H1 (cell line): ENCODE data around the gene TNIK. TPM values are rescaled to one million over a fixed set of nuclear protein-coding genes. Genes with fewer than 3 reads are reported as not detected.

Experiments used
- CTCF ChIA-PET: fragments of 300-600 bp; sonication (Branson Sonifier 250); formaldehyde crosslinking; loops from one replicate; lab custom pipeline; 2021; ENCODE audit not compliant: partially characterized antibody; lab: Charles Lee
- POLR2A ChIA-PET: fragments of 300-600 bp; sonication (Branson Sonifier 250); formaldehyde crosslinking; loops from one replicate; lab custom pipeline; 2021; ENCODE audit warnings: inconsistent platforms; ENCODE audit not compliant: partially characterized antibody; lab: Charles Lee
- DNase-seq, 2 experiments: peaks; one replicate each; pipeline versions ENCODE4 v3.0.0 to v3.0.0-alpha.2; 2010 to 2022; ENCODE audit warnings: low spot score in 2 of 2, low read depth in 1 of 2, mixed read lengths in 1 of 2
- FAIRE-seq: peaks from 2 replicates; lab custom pipeline; 2011; peaks lifted over from hg19 to GRCh38; lab: Jason Lieb, UNC
- H2AFZ ChIP-seq: 2 replicates; pipeline ENCODE4 v1.8.1; 2012; ENCODE audit warnings: low read length, inconsistent platforms
- H2AK5ac ChIP-seq: 2 replicates; pipeline ENCODE4 v1.6.1; 2013; ENCODE audit warnings: low read depth, low read length
- H2BK120ac ChIP-seq: replicated peaks from 2 replicates; pipeline ENCODE3; 2013; ENCODE audit warnings: low read depth, low read length, inconsistent platforms
- H2BK12ac ChIP-seq: 2 replicates; pipeline ENCODE4 v1.6.1; 2013; ENCODE audit warnings: low read depth, low read length
- H2BK15ac ChIP-seq: 2 replicates; pipeline ENCODE4 v1.6.1; 2013; ENCODE audit warnings: low read length
- H2BK20ac ChIP-seq: 2 replicates; pipeline ENCODE4 v1.6.1; 2013; ENCODE audit warnings: low read length
- H2BK5ac ChIP-seq: 2 replicates; pipeline ENCODE4 v1.6.1; 2013; ENCODE audit warnings: low read depth, low read length
- H3K14ac ChIP-seq: 2 replicates; pipeline ENCODE4 v1.6.1; 2013; ENCODE audit warnings: inconsistent platforms; ENCODE audit not compliant: insufficient read length
- H3K18ac ChIP-seq: 2 replicates; pipeline ENCODE4 v1.6.1; 2013; ENCODE audit warnings: low read length; ENCODE audit errors: extremely low read depth
- H3K23ac ChIP-seq: 2 replicates; pipeline ENCODE4 v1.6.1; 2013; ENCODE audit warnings: inconsistent platforms; ENCODE audit not compliant: insufficient read length
- H3K23me2 ChIP-seq: 2 replicates; pipeline ENCODE4 v1.6.1; 2013; ENCODE audit warnings: low read depth, low read length
- H3K27ac ChIP-seq: 2 replicates; pipeline ENCODE4 v1.6.1; 2011; ENCODE audit warnings: low read depth, low read length, inconsistent platforms
- H3K27me3 ChIP-seq, 4 experiments: replicated peaks in 1 of 4; 1 replicate in 1 of 4; 2 replicates in 3 of 4; pipeline versions ENCODE4 v1.6.1 to v1.8.1; 2011 to 2013; ENCODE audit warnings: low read length in 3 of 4, mild to moderate bottlenecking in 3 of 4, inconsistent platforms in 2 of 4, mixed read lengths in 2 of 4, moderate library complexity in 1 of 4; ENCODE audit not compliant: control insufficient read depth in 3 of 4, insufficient read depth in 3 of 4; ENCODE audit errors: extremely low read depth in 1 of 4
- H3K36me3 ChIP-seq, 4 experiments: 2 replicates each; pipeline versions ENCODE4 v1.6.1 to v1.8.1; 2011 to 2013; ENCODE audit warnings: mild to moderate bottlenecking in 4 of 4, low read length in 3 of 4, moderate library complexity in 2 of 4, control low read depth in 1 of 4, inconsistent platforms in 1 of 4; ENCODE audit not compliant: insufficient read depth in 4 of 4, control insufficient read depth in 2 of 4
- H3K4ac ChIP-seq: replicated peaks from 2 replicates; pipeline ENCODE3; 2013; ENCODE audit warnings: low read length, low read depth, mixed read lengths, inconsistent platforms; ENCODE audit not compliant: insufficient read length
- H3K4me1 ChIP-seq, 4 experiments: replicated peaks in 1 of 4; 1 replicate in 1 of 4; 2 replicates in 3 of 4; pipeline versions ENCODE4 v1.6.1 to v1.8.1; 2011 to 2013; ENCODE audit warnings: low read length in 3 of 4, inconsistent platforms in 2 of 4, mixed read lengths in 1 of 4; ENCODE audit not compliant: insufficient read depth in 4 of 4, control insufficient read depth in 3 of 4
- H3K4me2 ChIP-seq, 2 experiments: 2 replicates each; pipeline versions ENCODE4 v1.6.1 to v1.8.1; 2011 to 2013; ENCODE audit warnings: low read depth in 2 of 2, low read length in 2 of 2, control low read depth in 1 of 2, inconsistent platforms in 1 of 2, mild to moderate bottlenecking in 1 of 2; ENCODE audit not compliant: insufficient read depth in 1 of 2
- H3K4me3 ChIP-seq, 4 experiments: fragments of 200-600, 300-600 bp in 1 of 4; sonication (generic), shearing (Covaris generic), sonication (Bioruptor Twin) in 1 of 4; 2 replicates each; pipeline versions ENCODE4 v1.5.1 to v1.8.1; 2011 to 2016; ENCODE audit warnings: low read length in 4 of 4, low read depth in 3 of 4, control low read depth in 2 of 4, inconsistent platforms in 2 of 4, mild to moderate bottlenecking in 2 of 4, mixed read lengths in 1 of 4, moderate library complexity in 1 of 4; ENCODE audit not compliant: insufficient read depth in 2 of 4; ENCODE audit errors: extremely low read depth in 1 of 4
- H3K56ac ChIP-seq: replicated peaks from 2 replicates; pipeline ENCODE3; 2013; ENCODE audit warnings: low read depth, mild to moderate bottlenecking, mixed read lengths, low read length, inconsistent platforms; ENCODE audit not compliant: insufficient read length
- H3K79me1 ChIP-seq: 2 replicates; pipeline ENCODE4 v1.6.1; 2013; ENCODE audit warnings: low read depth, low read length, control low read depth
- H3K79me2 ChIP-seq, 2 experiments: 2 replicates each; pipeline versions ENCODE4 v1.6.1 to v1.8.1; 2012 to 2013; ENCODE audit warnings: low read length in 2 of 2, mild to moderate bottlenecking in 2 of 2, inconsistent platforms in 1 of 2; ENCODE audit not compliant: insufficient read depth in 2 of 2, control insufficient read depth in 1 of 2
- H3K9ac ChIP-seq, 4 experiments: replicated peaks in 1 of 4; 1 replicate in 1 of 4; 2 replicates in 3 of 4; pipeline versions ENCODE4 v1.6.1 to v1.8.1; 2011 to 2013; ENCODE audit warnings: low read depth in 3 of 4, low read length in 3 of 4, control low read depth in 2 of 4, mild to moderate bottlenecking in 2 of 4, moderate library complexity in 2 of 4, inconsistent platforms in 1 of 4; ENCODE audit errors: extremely low read depth in 1 of 4
- H3K9me3 ChIP-seq, 2 experiments: 2 replicates each; pipeline versions ENCODE4 v1.6.1 to v1.8.1; 2012 to 2013; ENCODE audit warnings: mild to moderate bottlenecking in 2 of 2, moderate library complexity in 2 of 2, control low read depth in 1 of 2, inconsistent platforms in 1 of 2, low read depth in 1 of 2, low read length in 1 of 2, mixed read lengths in 1 of 2; ENCODE audit not compliant: insufficient read depth in 2 of 2
- H4K20me1 ChIP-seq, 2 experiments: replicated peaks in 1 of 2; 2 replicates each; pipeline versions ENCODE3 to v1.8.1; 2011 to 2013; ENCODE audit warnings: inconsistent platforms in 2 of 2, low read length in 2 of 2, mild to moderate bottlenecking in 1 of 2; ENCODE audit not compliant: insufficient read depth in 2 of 2, control insufficient read depth in 1 of 2
- H4K5ac ChIP-seq: 2 replicates; pipeline ENCODE4 v1.6.1; 2013; ENCODE audit warnings: low read length, low read depth, mixed read lengths, inconsistent platforms; ENCODE audit not compliant: insufficient read length
- H4K8ac ChIP-seq: 2 replicates; pipeline ENCODE4 v1.8.0; 2013; ENCODE audit warnings: mild to moderate bottlenecking, moderate library complexity, low read length, inconsistent platforms; ENCODE audit not compliant: insufficient read depth; ENCODE audit errors: extremely low read depth
- H4K91ac ChIP-seq: replicated peaks from 2 replicates; pipeline ENCODE3; 2013; ENCODE audit warnings: low read length, mixed read lengths, inconsistent platforms; ENCODE audit not compliant: insufficient read length
- BCL11A ChIP-seq, 2 experiments: IDR thresholded peaks; one replicate each; pipeline ENCODE4 v1.6.1; 2011; ENCODE audit warnings: low read depth in 2 of 2, low read length in 2 of 2, mild to moderate bottlenecking in 2 of 2
- CBX5 ChIP-seq: fragments of 300-800, 300-1000 bp; sonication (generic); IDR thresholded peaks from 2 replicates; pipeline ENCODE4 v1.7.1; 2016; ENCODE audit warnings: antibody characterized with exemption, low read length, low read depth
- CBX8 ChIP-seq: fragments of 300-800, 300-1000 bp; sonication (generic); IDR thresholded peaks from 2 replicates; pipeline ENCODE4 v1.7.1; 2016; ENCODE audit warnings: low read depth, low read length, borderline replicate concordance
- CHD1 ChIP-seq: IDR thresholded peaks from 2 replicates; pipeline ENCODE4 v1.6.1; 2012; ENCODE audit warnings: low read depth, low read length, improper control_type of control experiment
- NRF1 ChIP-seq: IDR thresholded peaks from 2 replicates; pipeline ENCODE4 v1.6.1; 2011; ENCODE audit warnings: mild to moderate bottlenecking, low read depth, low read length, improper control_type of control experiment
- SUZ12 ChIP-seq: fragments of 200-600 bp; sonication (generic); IDR thresholded peaks from 2 replicates; pipeline ENCODE4 v1.6.1; 2012; ENCODE audit warnings: mild to moderate bottlenecking, inconsistent platforms, low read length, moderate library complexity, mixed read lengths
- WGBS, 2 experiments: shearing (Covaris generic) in 1 of 2; methylation state at CpG; one replicate each; pipeline versions ENCODE4 v1.1.6 to v1.1.7; 2013 to 2015; ENCODE audit warnings: low lambda C conversion rate in 2 of 2, mixed read lengths in 2 of 2, inconsistent platforms in 1 of 2, low coverage in 1 of 2, missing lambda C conversion rate in 1 of 2; ENCODE audit not compliant: insufficient replicate concordance in 2 of 2, insufficient coverage in 1 of 2, insufficient read length in 1 of 2; ENCODE audit errors: extremely low coverage in 1 of 2, missing lambda C conversion rate in 1 of 2; 5-methylcytosine and 5-hydroxymethylcytosine counted together
- polyA plus RNA-seq, 7 experiments: library from polyadenylated mRNA; depleted of rRNA in 3 of 7; stranded (reverse) in 5 of 7; unstranded in 2 of 7; fragments of >200 nt in 5 of 7; fragments of 200-250 nt in 2 of 7; gene quantifications; 1 replicate in 5 of 7; 2 replicates in 1 of 7; 4 replicates in 1 of 7; pipeline versions ENCODE4 v1.2.1 to v1.2.3, GENCODE V29; 2011 to 2013; ENCODE audit warnings: missing spikeins in 2 of 7, mixed read lengths in 2 of 7
- total RNA-seq: library from RNA; stranded (reverse); fragmentation: NEBNext Ultra II Directional; extraction: Animal tissue kit (Norgen Biotek cat#: 25700); gene quantifications from 2 replicates; pipeline ENCODE4 v1.2.1, GENCODE V29; 2021

Gene TNIK
- total and polyA plus RNA-seq, 2 of the 8 experiments (the other 6 are each of a cell fraction or from before 2014, with no cell fraction given) = 7.4 to 42.0 TPM

DNA sequence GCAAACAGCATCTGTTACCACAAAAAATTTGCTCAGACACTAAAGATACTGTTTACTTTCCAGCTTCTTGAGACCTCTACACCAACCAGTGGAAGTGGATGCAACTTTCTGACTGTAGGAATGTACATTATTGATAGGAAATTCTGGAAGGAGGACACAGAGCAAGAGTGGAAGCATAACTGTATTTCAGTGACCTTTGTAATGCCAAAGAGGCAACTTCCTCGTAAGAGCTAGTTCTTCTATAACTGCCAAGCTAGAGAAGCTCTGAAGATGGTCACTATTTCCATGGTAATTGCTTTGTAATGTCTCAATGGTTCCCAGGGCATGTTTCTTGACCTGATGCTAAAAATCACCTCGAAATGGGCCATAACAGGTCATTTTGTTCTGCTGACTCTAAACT, 337.3 kb downstream of the TNIK start:
- no peak overlapping the region for H2BK12ac ChIP-seq
- H3K27me3 ChIP-seq = no peaks in the 10 kb centered on the region
- H3K23ac ChIP-seq = no peak overlapping the region
- H2AK5ac ChIP-seq = no peak overlapping the region
- POLR2A ChIA-PET = no interaction called here
- TF ChIP-seq CBX8 = no peak
- TF ChIP-seq SUZ12 = no peak
- no peak for TF ChIP-seq NRF1
- no peak for TF ChIP-seq CBX5
- TF ChIP-seq BCL11A (IDR thresholded peaks at IDR 0.05; ENCODE audit: low read depth in 2 of 2, low read length in 2 of 2) = no peak
- no peak for TF ChIP-seq CHD1
- H3K56ac ChIP-seq = no peak overlapping the region
- H3K23me2 ChIP-seq = no peaks in the 10 kb centered on the region
- no peak overlapping the region for H3K4me3 ChIP-seq
- no peaks in the 10 kb centered on the region for H3K79me2 ChIP-seq
- no peak overlapping the region for H3K14ac ChIP-seq
- H4K91ac ChIP-seq = no peak overlapping the region
- no peak overlapping the region for H2AFZ ChIP-seq
- H4K5ac ChIP-seq = no peak overlapping the region
- CTCF ChIA-PET = interaction anchor here (0.8 to 1.5 kb wide), 6 partner anchors 9 to 650 kb away, joined by 5 to 7 read pairs (median 6); no protein-coding TSS in a partner anchor
- no peaks in the 10 kb centered on the region for H3K79me1 ChIP-seq
- H4K8ac ChIP-seq = no peak overlapping the region
- FAIRE-seq (no peak), DNase-seq (no peak)
- H2BK5ac ChIP-seq = no peak overlapping the region
- H3K18ac ChIP-seq = no peak overlapping the region
- H4K20me1 ChIP-seq = no peaks in the 10 kb centered on the region
- no peak overlapping the region for H3K27ac ChIP-seq
- H3K9ac ChIP-seq = no peak overlapping the region
- H3K4ac ChIP-seq = no peak overlapping the region
- H2BK15ac ChIP-seq = no peak overlapping the region
- WGBS, 2 experiments = 90% methylated on average over 2 of the region's 2 CpGs; no CpG with 5 or more reads in 1 of the 2 experiments
- no peaks in the 10 kb centered on the region for H3K9me3 ChIP-seq
- no peak overlapping the region for H3K4me2 ChIP-seq
- H2BK120ac ChIP-seq = no peak overlapping the region
- H3K4me1 ChIP-seq = no peaks in the 10 kb centered on the region
- no peak overlapping the region for H2BK20ac ChIP-seq
- H3K36me3 ChIP-seq = peaks cover 0 to 5% (median 2%) of the 10 kb centered on the region in 4 experiments; a peak in 4 of 8 replicates
